ENCODE data around the gene SCN1B.
"Not testable (repeated sequence)": the region's sequence is repeated elsewhere in the genome, so short reads cannot be mapped to it uniquely, and the experiment has no call there.

Gene SCN1B

GRCh38 chr19:35030257-35031071, at the start of gene SCN1B:
TSS of gene SCN1B (plus strand) at chr19:35030470. CDS start at chr19:35030821, 351 bp downstream.
- peak; percentile 30 for DNase-seq

GRCh38 chr19:34982275-34982674, 48.0 kb upstream of the SCN1B start:
- no peak for DNase-seq

GRCh38 chr19:34983786-34984185, 46.5 kb upstream of the SCN1B start:
- DNase-seq, result no peak

GRCh38 chr19:34984287-34984686, 46.0 kb upstream of the SCN1B start:
- DNase-seq, result no peak

- DNase-seq, result no peak
Measured at GRCh38 chr19:34985249-34986022, 44.8 kb upstream of the SCN1B start.

GRCh38 chr19:34988119-34988518, 42.2 kb upstream of the SCN1B start:
- DNase-seq, result no peak

- no peak for DNase-seq
Measured at GRCh38 chr19:34989298-34989697, 41.0 kb upstream of the SCN1B start.

GRCh38 chr19:34990578-34991192, 39.6 kb upstream of the SCN1B start:
- no peak for DNase-seq

GRCh38 chr19:34991542-34992333, 38.5 kb upstream of the SCN1B start:
- DNase-seq, result no peak

- not testable (repeated sequence) for DNase-seq
Measured at GRCh38 chr19:34992582-34992981, 37.7 kb upstream of the SCN1B start.

- DNase-seq, result no peak
Measured at GRCh38 chr19:34994286-34994642, 36.0 kb upstream of the SCN1B start.

GRCh38 chr19:34994643-34995541, 35.4 kb upstream of the SCN1B start:
- DNase-seq, result no peak

GRCh38 chr19:34995551-34995950, 34.7 kb upstream of the SCN1B start:
- DNase-seq, result no peak

GRCh38 chr19:34997071-34997617, 33.1 kb upstream of the SCN1B start:
- no peak for DNase-seq

GRCh38 chr19:34998224-34998623, 32.0 kb upstream of the SCN1B start:
- not testable (repeated sequence) for DNase-seq

- no peak for DNase-seq
Measured at GRCh38 chr19:34998777-34999497, 31.3 kb upstream of the SCN1B start.

- peak; percentile 43 for DNase-seq
Measured at GRCh38 chr19:34999498-35000337, 30.6 kb upstream of the SCN1B start, which contains the start of gene GRAMD1A. TSS of gene GRAMD1A (plus strand) at chr19:35000323. CDS start at chr19:35000479, 156 bp downstream.

GRCh38 chr19:35000338-35000646, 30.0 kb upstream of the SCN1B start:
- no peak for DNase-seq

GRCh38 chr19:35000647-35001501, 29.4 kb upstream of the SCN1B start:
- DNase-seq, result no peak
